Stimulated activated CD4-positive, alpha-beta T cell treated with anti-CD3 and anti-CD28 coated beads, Interleukin-12 subunit alpha, Interleukin-12 subunit beta, amount 100 ng/mL, for 4 hours (primary cell): ENCODE measurements around the gene CSNK1G2.

ENCODE experiments used
- DNase-seq: peaks from one replicate; pipeline ENCODE4 v3.0.0-alpha.2; 2020

CSNK1G2 gene

DNA sequence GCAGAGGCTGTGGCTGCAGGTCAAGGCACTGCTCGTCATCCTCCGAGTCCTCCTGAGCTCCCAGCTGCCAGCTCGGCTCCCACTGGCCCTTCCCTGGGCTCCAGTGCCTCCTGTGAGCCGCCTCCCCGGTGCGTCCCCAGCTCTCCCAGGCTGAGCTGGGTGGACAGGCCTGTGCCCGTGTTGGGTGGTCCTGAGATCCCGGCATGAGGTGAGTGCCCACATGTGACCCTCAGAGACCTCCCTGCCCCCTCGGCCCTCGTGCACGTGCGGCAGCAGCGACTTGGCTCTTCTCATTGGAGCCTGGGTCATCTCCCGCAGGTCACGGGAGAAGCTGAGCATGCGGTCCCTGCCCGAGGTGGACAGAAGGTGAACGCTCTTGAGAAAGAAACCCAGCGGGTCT, 20.3 kb upstream of the CSNK1G2 start:
- no peak for DNase-seq

DNA sequence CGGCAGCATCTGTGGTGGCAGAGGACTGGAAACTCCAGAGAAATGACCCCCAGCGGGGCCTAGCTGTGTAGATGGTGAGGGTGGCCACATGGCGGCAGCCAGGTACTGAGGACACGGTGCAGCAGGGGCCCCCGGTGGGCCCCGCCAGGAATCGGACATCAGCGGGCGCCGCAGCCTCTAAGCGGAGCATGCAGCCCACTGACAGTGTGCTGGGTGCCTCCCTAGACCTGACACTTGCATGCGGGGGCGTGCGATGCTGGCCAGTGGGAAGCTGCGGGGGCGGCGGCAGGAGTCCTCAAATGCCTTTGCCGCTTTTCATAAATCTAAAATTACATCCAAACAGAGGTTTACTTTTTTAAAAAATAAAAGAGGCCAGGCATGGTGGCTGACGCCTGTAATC, 19.6 kb upstream of the CSNK1G2 start:
- DNase-seq: no peak

DNA sequence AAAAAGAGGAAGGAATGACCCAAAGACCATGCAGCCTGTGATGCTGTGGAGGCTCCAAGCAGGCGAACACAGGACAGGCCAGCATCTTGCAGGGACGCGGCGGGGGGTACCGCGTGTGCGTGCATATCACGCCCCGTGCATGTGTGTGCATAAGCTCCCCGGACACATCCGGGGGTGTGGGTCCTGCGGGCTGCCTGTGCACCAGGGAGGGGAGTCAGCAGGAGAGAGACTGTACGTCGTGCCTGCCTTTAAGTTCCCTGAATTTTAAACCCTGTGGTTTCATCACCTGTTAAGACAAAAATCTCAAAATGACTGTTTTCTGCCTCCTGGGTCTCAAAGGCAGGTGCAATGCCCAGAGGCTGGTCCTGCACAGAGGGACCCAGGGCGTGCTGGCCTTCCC, 19.1 kb upstream of the CSNK1G2 start:
- DNase-seq: no peak

DNA sequence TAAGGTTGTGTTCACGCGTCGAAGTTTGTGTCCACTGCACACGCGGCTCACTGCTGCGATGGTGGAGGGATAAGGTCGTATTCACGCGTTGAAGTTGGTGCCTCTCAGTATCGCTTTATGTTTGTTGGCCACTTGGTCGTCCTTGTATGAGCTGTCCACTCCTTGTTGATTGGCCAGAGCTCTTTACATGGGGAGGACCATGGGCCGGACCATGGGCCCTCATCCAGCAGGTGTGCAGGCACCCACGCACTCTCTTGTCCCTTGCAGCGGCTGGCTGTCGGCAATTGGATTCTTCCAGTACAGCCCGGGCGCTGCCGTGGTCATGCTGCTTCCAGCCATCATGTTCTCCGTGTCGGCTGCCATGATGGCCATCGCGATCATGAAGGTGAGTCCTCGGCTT, 18.2 kb upstream of the CSNK1G2 start:
- no peak for DNase-seq

DNA sequence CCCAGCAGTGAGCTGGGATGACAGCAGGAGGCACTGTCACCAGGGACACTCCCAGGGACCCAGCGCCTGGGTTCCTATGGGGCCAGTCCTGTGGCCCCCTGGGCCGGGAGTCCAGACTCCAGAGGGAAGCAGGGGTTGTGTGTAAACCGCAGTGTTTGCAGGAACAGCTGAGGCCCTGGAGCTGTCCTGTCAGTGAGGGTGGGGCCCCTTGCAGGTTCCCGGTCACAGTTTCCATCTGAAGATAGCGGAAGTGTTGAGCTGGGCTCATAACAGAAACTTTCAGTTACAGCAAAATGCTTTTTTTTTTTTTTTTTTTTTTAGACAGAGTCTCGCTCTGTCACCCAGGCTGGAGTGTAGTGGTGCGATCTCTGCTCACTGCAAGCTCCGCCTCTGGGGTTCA, 17.7 kb upstream of the CSNK1G2 start:
- peak; percentile 33 for DNase-seq

DNA sequence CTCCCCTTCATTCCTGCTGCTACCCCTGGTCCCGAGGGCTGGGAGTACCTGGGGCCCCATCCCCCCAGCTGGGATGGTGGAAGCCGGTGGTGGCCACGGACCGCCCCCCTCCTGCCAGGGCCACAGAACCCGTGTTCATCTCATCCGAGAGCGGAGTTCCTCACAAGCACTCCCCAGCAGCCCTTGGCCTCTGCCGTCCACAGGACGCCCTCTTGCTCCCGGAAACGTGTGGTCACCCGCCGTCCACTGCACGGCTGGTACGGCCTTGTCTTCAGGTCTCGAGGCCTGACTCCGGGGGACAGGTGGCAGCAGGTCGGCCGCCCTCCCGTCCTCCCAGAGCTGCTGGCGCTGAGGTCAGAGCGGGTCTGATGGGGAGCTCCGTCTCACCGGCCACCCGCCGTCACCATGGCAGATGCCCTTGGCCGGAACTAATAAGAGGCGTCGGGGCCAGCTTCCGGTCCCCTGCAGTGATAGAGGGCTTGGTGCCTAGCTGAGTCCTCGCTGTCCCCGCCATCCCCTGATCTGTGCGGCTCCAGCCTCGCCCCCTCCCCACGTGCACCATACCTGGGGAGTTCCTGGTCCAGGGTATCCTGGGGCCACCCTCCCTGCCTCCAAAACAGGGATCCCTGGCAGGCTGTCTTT, 16.5 kb upstream of the CSNK1G2 start:
- no peak for DNase-seq

DNA sequence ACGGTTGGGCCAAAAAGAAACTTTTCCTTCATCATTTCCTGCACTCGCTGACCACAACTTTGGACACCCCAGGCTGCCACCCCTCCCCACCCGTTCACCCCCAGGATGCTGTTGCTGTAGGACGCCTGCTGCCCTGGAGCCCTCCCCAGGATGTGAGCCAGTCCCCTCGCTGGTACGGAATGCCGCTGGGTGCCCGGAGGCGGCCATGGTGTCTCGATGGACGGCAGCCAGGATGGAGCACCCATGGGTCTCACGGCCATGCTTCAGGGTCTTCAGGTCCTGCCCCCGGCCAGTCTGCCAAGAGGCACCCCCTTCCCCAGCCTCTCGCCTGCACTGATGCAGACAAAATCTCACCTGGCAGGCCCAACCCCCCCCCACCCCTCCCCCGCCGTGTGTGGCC, 15.4 kb upstream of the CSNK1G2 start:
- no peak for DNase-seq

DNA sequence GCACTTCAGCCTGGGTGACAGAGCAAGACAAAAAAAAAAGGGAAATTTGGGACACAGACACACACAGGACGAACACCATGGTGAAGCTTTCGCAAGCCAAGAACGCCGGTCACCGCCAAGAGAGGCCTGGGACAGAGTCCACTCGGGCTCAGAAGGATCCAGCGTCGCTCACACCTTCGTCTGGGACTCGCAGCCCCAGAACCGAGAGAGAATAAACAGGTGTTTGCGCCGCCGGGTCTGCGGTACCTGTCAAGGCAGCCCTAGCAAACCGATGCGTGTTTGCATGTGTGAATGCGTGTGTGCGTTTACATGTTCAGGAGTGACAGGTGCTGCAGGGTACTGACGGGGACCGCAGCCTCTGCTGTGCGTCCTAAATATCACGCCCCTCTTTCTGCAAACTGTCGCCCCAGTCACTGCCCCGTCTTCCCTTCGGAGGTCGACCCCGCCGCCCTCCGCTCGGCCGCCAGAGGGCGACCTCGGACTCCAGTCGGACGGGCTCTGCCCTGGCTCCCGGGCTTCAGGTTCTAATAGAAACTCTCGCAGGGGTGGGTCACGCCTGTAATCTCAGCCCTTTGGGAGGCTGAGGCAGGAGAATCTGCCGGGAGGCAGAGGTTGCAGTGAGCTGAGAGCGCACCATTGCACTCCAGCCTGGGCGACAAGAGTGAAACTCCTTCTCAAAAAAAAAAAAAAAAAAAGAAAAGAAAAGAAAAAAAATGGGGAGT, 11.8 kb upstream of the CSNK1G2 start:
- peak; percentile 81 for DNase-seq

DNA sequence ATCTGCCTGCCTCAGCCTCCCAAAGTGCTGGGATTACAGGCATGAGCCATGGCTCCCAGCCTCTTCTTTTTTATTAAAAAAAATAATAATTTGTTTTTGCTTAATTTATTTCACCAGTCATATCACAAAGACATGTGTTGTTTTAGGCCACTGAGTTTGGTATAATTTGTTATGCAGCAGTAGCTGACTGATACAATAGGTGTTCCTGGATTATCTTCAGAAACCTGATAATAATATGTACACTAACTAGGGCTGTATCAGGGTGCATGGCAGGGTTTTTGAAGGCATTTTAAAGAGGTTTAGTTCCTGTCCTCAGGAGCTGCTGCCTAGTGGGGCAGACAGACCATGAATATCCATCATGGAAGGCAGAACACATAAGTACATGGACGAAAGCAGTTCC, 9.5 kb upstream of the CSNK1G2 start:
- DNase-seq: no peak

DNA sequence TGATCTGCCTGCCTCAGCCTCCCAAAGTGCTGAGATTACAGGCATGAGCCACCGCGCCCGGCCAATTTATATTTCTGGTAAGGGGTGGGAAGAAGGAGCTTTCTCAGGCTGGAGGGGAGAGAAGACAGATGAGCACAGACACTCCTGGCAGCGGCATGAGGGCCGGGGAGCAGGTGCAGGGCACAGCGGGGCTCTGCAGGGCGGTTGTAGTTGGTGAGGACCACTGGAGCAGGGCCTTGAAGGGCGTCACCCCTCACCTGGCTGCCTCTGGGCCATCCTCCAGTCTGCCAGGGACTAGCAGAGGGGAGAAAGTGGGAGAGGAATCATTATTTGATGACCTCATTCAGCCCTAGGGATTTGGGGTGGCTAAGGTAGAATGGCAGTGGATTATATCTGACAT, 8.6 kb upstream of the CSNK1G2 start:
- DNase-seq: no peak

DNA sequence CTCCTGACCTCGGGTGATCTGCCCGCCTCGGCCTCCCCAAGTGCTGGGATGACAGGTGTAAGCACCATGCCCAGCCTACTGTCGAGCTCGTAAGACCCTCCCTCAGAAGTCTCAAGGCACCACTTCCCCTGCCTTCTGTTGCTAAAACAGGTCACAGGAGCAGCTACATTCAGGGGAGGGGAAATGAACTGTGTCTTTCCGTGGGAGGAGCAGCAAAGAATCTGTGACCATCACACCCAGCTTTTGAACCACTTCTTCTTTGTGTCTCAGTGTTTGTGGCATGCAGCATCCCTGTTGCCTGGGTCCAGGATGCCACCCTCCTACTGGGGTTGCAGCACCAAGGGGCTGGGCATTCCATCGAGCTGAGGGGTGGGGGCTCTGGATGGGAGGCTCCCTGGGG, 7.7 kb upstream of the CSNK1G2 start:
- DNase-seq: no peak

DNA sequence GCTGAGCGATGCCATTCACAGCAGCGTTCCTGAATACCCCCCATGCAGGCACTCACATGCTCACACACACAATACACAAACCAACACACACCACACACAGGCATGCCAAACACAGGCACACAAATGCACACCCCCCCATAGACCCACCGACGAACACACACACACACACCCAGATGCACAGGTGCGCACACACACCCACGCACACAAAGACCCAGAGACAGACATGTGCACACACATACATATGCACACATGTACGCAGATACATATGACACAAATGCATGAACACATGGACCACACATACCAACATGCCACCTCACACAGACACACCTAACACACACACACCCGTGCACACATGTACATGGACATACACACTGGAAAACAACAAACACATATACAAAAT, 7.0 kb upstream of the CSNK1G2 start:
- DNase-seq: no peak

DNA sequence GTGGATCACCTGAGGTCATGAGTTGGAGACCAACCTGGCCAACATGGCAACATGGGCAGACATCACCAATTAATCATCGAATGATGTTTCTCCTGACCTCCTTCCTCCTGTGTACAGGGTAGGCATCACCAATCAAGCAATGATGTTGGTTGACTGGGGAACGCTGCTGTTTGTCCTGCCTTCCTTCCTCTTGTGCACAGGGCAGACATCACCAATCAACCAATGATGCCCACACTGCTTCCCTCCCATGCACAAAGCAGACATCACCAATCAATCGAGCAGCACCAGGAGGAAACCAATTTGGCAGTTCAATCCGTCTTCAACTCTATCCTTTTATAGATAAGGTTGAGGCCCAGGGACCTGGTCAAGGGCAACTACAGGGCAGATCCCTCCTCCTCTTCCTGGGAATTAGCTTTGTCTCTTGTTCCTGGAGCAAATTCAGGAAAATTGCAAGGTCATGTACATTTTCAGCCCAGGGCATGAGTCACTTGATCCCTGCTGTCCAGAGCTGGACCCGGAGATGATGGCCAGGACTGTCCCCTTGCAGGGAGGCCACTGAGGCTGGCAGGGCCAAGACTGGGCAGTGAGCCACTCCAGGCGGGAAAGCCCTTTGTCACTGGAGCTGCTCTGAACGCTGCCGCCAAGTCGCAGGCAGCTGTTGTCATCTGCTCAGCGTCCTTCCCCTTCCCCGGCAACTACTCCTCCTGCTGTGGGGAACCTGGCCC, 5.3 kb upstream of the CSNK1G2 start:
- DNase-seq: no peak

DNA sequence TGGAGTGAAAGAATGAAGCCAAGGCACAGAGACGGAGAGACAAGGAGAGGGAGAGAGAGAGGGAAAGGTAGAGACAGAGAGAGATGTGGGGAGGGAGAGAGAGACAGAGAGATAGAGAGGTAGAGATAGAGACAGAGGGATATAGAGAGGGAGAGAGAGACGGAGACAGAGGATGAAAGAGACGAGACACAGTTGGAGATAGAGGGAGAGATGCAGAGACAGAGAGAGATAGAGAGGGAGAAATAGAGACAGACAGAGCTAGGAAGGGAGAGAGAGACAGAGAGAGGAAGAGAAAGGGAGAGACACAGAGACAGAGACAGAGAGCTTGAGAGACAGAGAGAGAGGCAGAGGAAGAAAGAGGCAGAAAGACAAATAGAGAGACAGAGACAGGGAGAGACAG, 4.5 kb upstream of the CSNK1G2 start:
- DNase-seq: no peak

DNA sequence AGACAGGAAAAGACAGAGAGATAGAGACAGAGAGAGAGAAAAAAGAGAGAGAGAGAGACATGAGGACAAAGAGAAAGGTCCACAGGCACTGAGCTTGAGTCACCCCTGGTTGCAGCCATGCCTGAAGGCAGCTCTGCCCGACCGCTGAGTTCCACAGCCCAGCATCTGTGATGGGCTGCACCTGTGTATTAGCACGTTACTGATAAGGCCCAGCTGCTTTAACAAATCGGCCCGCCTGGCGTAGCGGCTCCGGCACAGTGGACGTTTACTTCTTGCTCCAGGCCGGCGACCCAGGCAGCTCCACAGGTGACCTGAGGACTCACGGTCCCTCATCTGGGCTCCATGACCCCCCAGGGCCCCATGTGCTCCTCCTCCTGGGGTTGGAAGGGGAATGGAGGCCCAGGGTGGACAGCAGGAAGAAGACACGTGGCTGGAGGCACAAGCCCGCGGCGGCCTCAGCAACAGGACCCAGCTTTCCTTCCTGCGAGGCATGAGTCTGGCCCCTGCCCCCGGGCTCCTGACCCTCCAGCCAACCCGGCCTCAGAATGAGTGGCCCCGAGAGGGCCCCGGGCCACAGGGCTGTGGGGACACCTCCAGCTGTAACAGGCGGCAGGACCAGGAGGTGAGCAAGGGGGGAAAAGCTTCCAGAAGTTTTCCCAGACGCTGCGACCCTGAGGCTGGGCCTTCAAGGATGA, 3.9 kb upstream of the CSNK1G2 start:
- DNase-seq: no peak

DNA sequence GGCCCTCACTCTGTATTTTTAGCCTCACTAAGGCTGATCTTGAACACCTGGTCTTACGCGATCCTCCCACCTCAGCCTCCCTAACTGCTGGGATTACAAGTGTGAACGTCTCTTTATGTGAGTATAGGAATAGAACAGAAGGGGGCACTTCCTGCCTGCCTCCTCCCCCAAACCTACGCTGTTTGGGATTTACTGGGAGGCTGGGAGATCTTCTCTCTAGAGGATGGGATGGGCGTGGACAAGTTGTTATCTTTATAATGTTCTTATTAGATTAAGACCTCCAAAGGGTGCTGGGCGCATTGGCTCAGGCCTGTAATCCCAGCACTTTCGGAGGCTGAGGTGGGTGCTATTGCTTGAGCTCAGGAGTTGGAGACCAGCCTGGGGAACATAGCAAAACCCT, 2.9 kb upstream of the CSNK1G2 start:
- DNase-seq: no peak

DNA sequence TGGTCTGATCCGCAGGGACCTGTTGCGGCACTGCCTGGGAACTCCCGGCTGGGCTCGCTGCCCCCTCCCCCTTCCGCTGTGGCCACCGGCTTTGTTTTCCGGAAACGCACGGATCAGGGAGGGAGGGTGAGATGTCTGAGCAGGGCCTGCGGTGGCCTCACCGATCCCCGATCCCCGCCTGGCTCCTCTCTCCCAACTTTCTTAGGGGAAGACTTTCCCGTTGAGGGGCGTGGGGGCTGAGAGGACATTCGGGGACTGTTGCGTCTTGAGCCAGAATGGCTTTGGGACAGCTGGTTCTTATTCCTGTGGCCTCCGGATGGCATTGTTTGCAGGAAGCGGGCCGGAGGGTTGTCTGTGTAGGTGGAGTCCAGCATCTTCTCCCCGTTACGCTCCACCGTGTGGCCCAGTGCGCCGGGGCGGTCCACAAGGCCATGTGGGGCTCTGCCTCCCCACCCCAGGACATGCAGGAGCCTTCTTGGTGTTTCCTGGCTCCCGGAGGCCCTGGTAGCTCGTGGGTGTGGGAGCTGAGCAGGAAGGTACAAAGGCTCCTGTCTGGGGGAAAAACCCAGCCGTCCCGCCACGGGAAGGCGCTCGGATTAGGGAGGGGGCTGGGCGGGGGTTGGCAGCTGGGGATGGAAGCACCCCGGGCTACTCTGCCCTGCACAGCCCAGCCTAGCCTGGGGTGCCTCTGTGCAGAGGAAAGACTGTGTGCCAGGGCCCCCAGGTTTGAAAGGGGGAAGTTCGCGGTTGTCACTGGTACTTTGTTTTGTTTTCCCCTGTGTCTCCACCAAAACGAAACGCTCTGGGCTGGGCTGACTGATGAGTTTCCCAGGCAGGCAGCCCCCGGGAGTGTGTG, 1.3 kb downstream of the CSNK1G2 start:
- DNase-seq: peak; percentile 55

DNA sequence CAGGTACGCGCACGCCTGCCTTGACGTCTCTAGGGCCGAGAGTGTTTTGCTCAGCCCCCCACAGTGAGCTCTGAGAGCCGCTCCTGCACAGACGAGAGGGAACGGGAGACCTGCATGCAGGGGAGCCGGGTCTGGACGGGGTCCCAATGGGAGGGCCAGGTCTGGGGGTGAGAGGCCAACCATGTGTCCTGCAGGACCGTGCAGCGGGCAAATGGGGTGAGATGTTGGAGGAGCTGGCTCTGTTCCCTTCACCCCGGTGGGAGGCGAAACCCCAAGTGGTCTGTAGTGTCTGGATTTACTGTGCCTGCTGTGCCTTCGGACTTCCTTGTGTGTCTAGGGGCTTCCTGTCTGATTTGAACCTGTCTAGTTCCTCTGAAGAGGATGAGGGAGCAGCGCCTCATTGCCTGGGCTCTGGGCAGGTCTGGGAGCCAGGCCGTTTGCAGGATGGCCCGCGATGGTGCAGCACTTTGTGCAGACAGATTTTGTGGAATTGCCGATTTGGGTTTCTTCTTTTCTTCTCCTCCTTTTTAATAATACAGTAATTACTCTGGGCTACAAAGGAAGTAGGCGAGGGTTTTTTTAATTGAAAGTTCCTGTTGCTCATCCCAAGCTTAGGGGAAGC, 2.1 kb downstream of the CSNK1G2 start:
- no peak for DNase-seq

DNA sequence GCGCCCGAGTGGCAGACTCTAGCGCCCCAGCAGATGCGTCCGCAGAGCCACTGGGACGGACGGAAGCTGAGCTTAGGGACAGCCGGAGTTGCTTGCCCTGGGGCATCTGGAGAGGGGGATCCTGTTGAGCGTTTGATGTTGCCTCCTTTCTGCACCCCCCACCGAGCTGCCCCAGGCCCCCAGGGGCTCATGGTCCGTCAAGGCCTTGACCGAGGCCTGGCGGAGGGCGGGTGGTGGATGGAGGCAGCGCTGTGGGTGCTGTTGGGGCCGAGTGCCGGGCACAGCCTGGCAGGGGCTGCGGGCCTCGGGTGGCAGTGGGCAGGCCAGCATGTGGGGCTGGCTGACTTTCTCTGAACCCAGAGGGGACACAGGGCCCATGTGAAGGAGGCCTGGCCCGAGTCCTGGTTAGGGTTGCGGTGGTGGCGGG, 2.7 kb downstream of the CSNK1G2 start:
- no peak for DNase-seq

DNA sequence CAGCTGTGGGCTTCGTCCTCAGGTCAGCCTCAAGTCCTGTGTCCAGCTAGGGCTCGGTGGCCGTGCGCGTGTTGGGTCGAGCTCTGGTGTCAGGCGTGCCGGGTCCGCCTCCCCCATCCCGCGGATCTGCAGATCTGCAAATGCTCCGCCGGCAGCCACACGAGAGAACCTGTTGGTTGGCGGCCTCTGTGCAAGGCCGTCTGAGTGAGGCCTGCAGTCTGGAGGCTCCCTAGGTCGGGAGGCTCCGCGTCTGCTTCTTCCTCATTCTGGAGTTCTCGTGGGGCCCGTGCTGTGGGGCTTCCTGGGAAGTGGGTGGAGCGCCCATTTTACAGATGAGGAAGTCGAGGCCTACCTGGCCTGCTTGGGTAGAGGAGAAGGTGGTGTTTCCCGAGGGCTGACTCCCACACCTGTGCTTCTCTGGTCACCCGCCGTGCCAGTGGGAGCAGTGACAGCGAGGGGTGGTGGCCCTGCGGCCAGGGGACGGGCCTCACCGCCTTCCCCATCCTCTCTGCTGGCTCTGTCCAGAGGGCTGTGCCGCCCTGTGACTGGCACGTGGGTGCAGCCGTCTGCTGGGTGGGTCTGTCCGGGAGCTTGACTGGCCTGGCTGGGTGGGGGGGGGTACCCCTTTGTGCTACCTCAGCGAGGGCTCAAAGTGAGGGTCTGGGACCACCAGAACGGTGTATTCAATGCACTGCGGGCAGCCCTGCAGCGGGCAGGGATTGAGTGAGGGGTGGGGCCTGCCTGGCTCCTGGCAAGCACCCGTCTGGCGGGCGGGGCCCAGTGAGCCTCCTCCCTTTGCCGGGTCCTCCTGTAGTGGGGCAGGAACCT, 3.3 kb downstream of the CSNK1G2 start:
- no peak for DNase-seq

DNA sequence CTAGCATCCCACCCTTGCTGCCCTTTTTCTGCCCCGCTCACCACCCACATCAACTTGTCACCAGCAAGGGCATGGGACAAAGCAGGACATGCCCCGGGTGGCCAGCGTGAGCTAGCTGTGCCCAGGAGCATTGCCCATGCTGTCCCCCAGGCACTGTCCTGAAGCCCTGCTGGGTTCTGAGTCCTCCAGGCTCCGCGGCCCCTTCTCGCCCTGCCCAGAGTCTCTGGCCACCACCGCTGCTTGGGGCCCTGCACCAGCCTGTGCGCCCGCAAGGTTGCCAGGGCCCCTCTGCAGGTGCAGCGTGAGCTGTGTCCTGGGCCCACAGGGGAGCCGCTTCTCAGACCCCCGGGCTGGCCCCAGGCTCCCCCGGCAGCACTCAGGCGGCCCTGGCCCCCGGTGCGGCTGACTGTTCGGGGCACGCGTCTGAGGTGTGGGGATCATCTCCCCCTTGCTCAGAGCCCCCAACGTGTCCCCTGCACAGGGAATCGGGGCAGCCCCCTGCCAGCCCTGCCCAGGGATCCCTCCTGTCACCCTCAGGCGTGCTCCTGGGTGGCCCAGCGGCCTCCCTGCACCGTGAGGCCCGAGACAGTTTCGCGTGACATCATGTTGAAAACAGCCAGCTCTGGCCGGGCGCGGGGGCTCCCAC, 4.1 kb downstream of the CSNK1G2 start:
- no peak for DNase-seq
